Endothelial cell of umbilical vein (primary cell): Measurements from ENCODE around the gene SLC30A3. TPM values are rescaled to one million over a fixed set of nuclear protein-coding genes. Genes with fewer than 3 reads are reported as not detected.
A peak's percentile ranks its signal among the peaks of the same experiment; 100 is the strongest.
"Not testable (repeated sequence)": the region's sequence is repeated elsewhere in the genome, so short reads cannot be mapped to it uniquely, and the experiment has no call there.

Experiments used
- BruUV-seq: library from RNA; stranded (reverse); fragments of 400-500 nt; replicated peaks from 2 replicates; lab custom pipeline; 2021; lab: Mats Ljungman, UMichigan
- CTCF ChIA-PET: fragments of 300-600, 350-600 bp; sonication (Branson Sonifier 250); formaldehyde crosslinking; loops from one replicate; lab custom pipeline; 2021; ENCODE audit warnings: antibody characterized with exemption, inconsistent platforms; lab: Charles Lee
- POLR2A ChIA-PET: fragments of 300-600, 350-600 bp; sonication (Branson Sonifier 250); formaldehyde crosslinking; loops from one replicate; lab custom pipeline; 2021; ENCODE audit warnings: antibody characterized with exemption, inconsistent platforms; lab: Charles Lee
- DNase-seq: peaks from one replicate; pipeline ENCODE4 v3.0.0-alpha.2; 2011; ENCODE audit warnings: low read depth, low spot score
- FAIRE-seq: peaks from 2 replicates; lab custom pipeline; 2011; peaks lifted over from hg19 to GRCh38; lab: Jason Lieb, UNC
- H2AFZ ChIP-seq: 2 replicates; pipeline ENCODE4 v1.6.0; 2012; ENCODE audit warnings: low read depth, low read length, control low read depth, inconsistent platforms
- H3K27ac ChIP-seq: 2 replicates; pipeline ENCODE4 v1.5.1; 2011; ENCODE audit warnings: low read depth, mild to moderate bottlenecking, control low read depth, low read length, moderate library complexity; ENCODE audit not compliant: insufficient read depth
- H3K27me3 ChIP-seq, 2 experiments: 2 replicates each; pipeline versions ENCODE4 v1.6.0 to v1.6.1; 2011; ENCODE audit warnings: low read length in 2 of 2, mixed read lengths in 1 of 2; ENCODE audit not compliant: control insufficient read depth in 2 of 2, insufficient read depth in 2 of 2
- H3K36me3 ChIP-seq, 2 experiments: 2 replicates in 1 of 2; 3 replicates in 1 of 2; pipeline ENCODE4 v1.5.1; 2011; ENCODE audit warnings: low read length in 2 of 2, mild to moderate bottlenecking in 1 of 2, moderate library complexity in 1 of 2; ENCODE audit not compliant: control insufficient read depth in 2 of 2, insufficient read depth in 2 of 2; ENCODE audit errors: extremely low read depth in 1 of 2
- H3K4me1 ChIP-seq: 3 replicates; pipeline ENCODE4 v1.5.1; 2011; ENCODE audit warnings: mild to moderate bottlenecking, low read length; ENCODE audit not compliant: control insufficient read depth, insufficient read depth; ENCODE audit errors: extremely low read depth
- H3K4me2 ChIP-seq: 2 replicates; pipeline ENCODE4 v1.6.1; 2011; ENCODE audit warnings: low read length, control low read depth, mixed read lengths; ENCODE audit not compliant: insufficient read depth
- H3K4me3 ChIP-seq, 3 experiments: fragments of 200-600 bp in 1 of 3; sonication (generic), shearing (Covaris generic) in 1 of 3; replicated peaks in 1 of 3; 2 replicates each; pipeline ENCODE4 v1.5.1; 2011 to 2016; ENCODE audit warnings: control low read depth in 3 of 3, low read length in 3 of 3, mild to moderate bottlenecking in 2 of 3, inconsistent platforms in 1 of 3, low read depth in 1 of 3, moderate library complexity in 1 of 3; ENCODE audit not compliant: insufficient read depth in 1 of 3
- H3K79me2 ChIP-seq: 2 replicates; pipeline ENCODE4 v1.6.0; 2012; ENCODE audit warnings: low read length, inconsistent platforms; ENCODE audit not compliant: control insufficient read depth, insufficient read depth
- H3K9ac ChIP-seq: replicated peaks from 2 replicates; pipeline ENCODE3; 2011; ENCODE audit warnings: low read length, control low read depth; ENCODE audit not compliant: insufficient read depth; ENCODE audit errors: extremely low read depth
- H3K9me1 ChIP-seq: replicated peaks from 3 replicates; pipeline ENCODE4 v1.6.0; 2011; ENCODE audit warnings: mild to moderate bottlenecking, low read length; ENCODE audit not compliant: control insufficient read depth, insufficient read depth; ENCODE audit errors: extremely low read depth
- H3K9me3 ChIP-seq: replicated peaks from 2 replicates; pipeline ENCODE4 v1.5.1; 2012; ENCODE audit warnings: low read length, inconsistent platforms; ENCODE audit not compliant: control insufficient read depth, insufficient read depth
- H4K20me1 ChIP-seq: replicated peaks from 2 replicates; pipeline ENCODE3; 2011; ENCODE audit warnings: mild to moderate bottlenecking, low read length; ENCODE audit not compliant: control insufficient read depth, insufficient read depth; ENCODE audit errors: extremely low read depth
- CTCF ChIP-seq, 2 donors: IDR thresholded peaks; 1 replicate in 1 of 2; 2 replicates in 1 of 2; pipeline ENCODE4 v1.5.1; 2011; ENCODE audit warnings: low read length in 2 of 2, mild to moderate bottlenecking in 2 of 2, moderate library complexity in 2 of 2, control low read depth in 1 of 2, inconsistent platforms in 1 of 2, low read depth in 1 of 2; ENCODE audit not compliant: insufficient read depth in 1 of 2; ENCODE audit errors: extremely low read depth in 1 of 2
- FOS ChIP-seq: IDR thresholded peaks from 2 replicates; pipeline ENCODE4 v1.6.1; 2011; ENCODE audit warnings: mild to moderate bottlenecking, low read length, moderate library complexity, borderline replicate concordance; ENCODE audit not compliant: insufficient read depth
- POLR2AphosphoS5 ChIP-seq: IDR thresholded peaks from 2 replicates; pipeline ENCODE4 v1.6.1; 2012; ENCODE audit warnings: low read depth, mild to moderate bottlenecking, control low read depth, low read length, moderate library complexity; ENCODE audit not compliant: insufficient read depth
- dilution Hi-C: fragments of 300-500 bp; cut with MboI; formaldehyde crosslinking; loops from one replicate; pipeline ENCODE4 v1.15.0; 2019; ENCODE audit warnings: low sequenced_read_pairs; ENCODE audit not compliant: extremely low pct_ligation_motif_present
- intact Hi-C: fragments of 100-400 bp; cut with micrococcal nuclease; formaldehyde crosslinking; loops from one replicate; pipeline ENCODE4 v1.10.0; 2022
- polyA plus RNA-seq, 4 experiments: library from polyadenylated mRNA; depleted of rRNA in 3 of 4; stranded (reverse) in 3 of 4; unstranded in 1 of 4; fragments of >200 nt; gene quantifications; 2 replicates each; pipeline versions ENCODE4 v1.2.1 to v1.2.3, GENCODE V29; 2011 to 2012; ENCODE audit warnings: missing spikeins in 1 of 4
- total RNA-seq: library from RNA; stranded (reverse); gene quantifications from 2 replicates; pipeline ENCODE4 v1.2.3, GENCODE V29; 2021

SLC30A3 gene
- total and polyA plus RNA-seq, 2 donors (not counting 3 experiments of a cell fraction or from before 2014, with no cell fraction given): 16.7 to 63.9 TPM

DNA sequence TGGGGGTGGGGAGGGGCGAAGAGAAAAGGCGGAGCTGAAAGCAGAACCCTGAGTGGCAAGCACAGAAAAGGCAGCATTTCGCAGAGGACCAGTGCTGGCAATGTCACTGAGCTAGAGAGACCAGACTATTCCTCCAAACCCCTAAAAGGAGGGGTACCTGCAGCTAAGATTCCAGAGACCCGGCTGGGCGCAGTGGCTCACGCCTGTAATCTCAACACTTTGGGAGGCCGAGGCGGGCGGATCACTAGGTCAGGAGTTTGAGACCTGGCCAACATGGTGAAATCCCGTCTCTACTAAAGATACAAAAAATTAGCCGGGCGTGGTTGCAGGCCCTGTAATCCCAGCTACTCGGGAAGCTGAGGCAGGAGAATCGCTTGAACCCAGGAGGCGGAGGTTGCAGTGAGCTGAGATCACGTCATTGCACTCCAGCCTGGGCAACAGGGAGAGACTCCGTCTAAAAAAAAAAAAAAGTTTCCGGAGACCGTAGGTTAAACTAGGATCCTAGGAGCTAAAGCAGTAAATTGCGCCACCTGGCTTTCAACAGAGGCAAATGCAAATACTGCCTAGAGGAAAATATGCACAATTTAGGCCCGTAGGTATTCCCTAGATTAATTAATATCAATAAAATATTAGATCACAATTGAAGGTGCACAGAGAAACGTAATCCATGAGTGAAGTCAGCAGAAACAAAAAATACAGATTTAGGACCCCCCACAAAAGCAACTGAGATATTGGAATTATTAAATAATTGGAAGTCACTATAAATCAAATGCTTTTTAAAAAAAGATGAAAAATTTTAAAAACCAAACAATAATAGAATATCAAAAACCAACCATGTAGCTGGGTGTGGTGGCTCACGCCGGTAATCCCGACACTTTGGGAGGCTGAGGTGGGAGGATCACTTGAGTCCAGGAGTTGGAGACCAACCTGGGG, 40.5 kb upstream of the SLC30A3 start:
- Histone ChIP-seq H3K36me3 (no peaks in the 10 kb centered on the region), H3K9me1 (no peaks in the 10 kb centered on the region), H4K20me1 (no peaks in the 10 kb centered on the region), H3K4me1 (peaks cover 8% of the 10 kb centered on the region), H3K79me2 (no peaks in the 10 kb centered on the region), H3K9ac (no peak overlapping the region), H3K4me2 (no peak overlapping the region), H3K4me3 (no peak overlapping the region), H2AFZ (peak overlapping the region; percentile 54), H3K27ac (no peak overlapping the region), H3K9me3 (no peaks in the 10 kb centered on the region), H3K27me3 (peaks cover 23 to 36% of the 10 kb centered on the region in 2 experiments)
- DNase-seq: peak; percentile 69
- dilution Hi-C loops: no loop called here
- FAIRE-seq: peak; percentile 90
- intact Hi-C loops: loop anchor here (1.0 kb wide), 6 partner anchors 23 to 217 kb away; partner anchors contain the start of genes ATRAID, KHK and SLC5A6
- ChIA-PET CTCF (interaction anchor here (0.7 to 6.7 kb wide), 41 partner anchors 8 to 342 kb away, joined by 3 to 115 read pairs (median 5); partner anchors contain the start of genes ATRAID, CGREF1, KHK and MPV17), POLR2A (interaction anchor here (0.6 to 1.5 kb wide), 2 partner anchors 10 to 91 kb away, joined by 3 to 6 read pairs; partner anchors contain the start of genes ATRAID and SLC5A6)
- TF ChIP-seq CTCF (IDR thresholded peaks at IDR 0.05; ENCODE audit: extremely low read depth in 1 of 2, insufficient read depth in 1 of 2, low read depth in 1 of 2, low read length in 2 of 2): peak; percentile 66
- TF ChIP-seq FOS: no peak
- no peak for TF ChIP-seq POLR2AphosphoS5
- BruUV-seq: TSS peak; percentile 52

GRCh38 chr2:27300606-27301005, 37.8 kb upstream of the SLC30A3 start:
- H3K9me3 ChIP-seq, H3K9ac ChIP-seq, H3K36me3 ChIP-seq, dilution Hi-C loops, FAIRE-seq, H3K4me2 ChIP-seq, intact Hi-C loops, H3K4me1 ChIP-seq, H3K79me2 ChIP-seq, H3K27me3 ChIP-seq, H4K20me1 ChIP-seq, BruUV-seq, DNase-seq, H3K27ac ChIP-seq, H3K4me3 ChIP-seq, H3K9me1 ChIP-seq, POLR2A ChIA-PET, H2AFZ ChIP-seq: not testable (repeated sequence)
- CTCF ChIA-PET: interaction anchor here (6.7 kb wide), 1 partner anchor 20 kb away, joined by 115 read pairs; the partner anchor contains the start of gene TRIM54
